SKM-1 (cell line): ENCODE results near the gene MRPS11.
"Not testable (repeated sequence)": the region's sequence is repeated elsewhere in the genome, so short reads cannot be mapped to it uniquely, and the experiment has no call there.

Experiments used
- DNase-seq: peaks from one replicate; lab custom pipeline; 2025; ENCODE audit not compliant: unreplicated experiment; lab: John Stamatoyannopoulos, UW

Gene MRPS11

DNA sequence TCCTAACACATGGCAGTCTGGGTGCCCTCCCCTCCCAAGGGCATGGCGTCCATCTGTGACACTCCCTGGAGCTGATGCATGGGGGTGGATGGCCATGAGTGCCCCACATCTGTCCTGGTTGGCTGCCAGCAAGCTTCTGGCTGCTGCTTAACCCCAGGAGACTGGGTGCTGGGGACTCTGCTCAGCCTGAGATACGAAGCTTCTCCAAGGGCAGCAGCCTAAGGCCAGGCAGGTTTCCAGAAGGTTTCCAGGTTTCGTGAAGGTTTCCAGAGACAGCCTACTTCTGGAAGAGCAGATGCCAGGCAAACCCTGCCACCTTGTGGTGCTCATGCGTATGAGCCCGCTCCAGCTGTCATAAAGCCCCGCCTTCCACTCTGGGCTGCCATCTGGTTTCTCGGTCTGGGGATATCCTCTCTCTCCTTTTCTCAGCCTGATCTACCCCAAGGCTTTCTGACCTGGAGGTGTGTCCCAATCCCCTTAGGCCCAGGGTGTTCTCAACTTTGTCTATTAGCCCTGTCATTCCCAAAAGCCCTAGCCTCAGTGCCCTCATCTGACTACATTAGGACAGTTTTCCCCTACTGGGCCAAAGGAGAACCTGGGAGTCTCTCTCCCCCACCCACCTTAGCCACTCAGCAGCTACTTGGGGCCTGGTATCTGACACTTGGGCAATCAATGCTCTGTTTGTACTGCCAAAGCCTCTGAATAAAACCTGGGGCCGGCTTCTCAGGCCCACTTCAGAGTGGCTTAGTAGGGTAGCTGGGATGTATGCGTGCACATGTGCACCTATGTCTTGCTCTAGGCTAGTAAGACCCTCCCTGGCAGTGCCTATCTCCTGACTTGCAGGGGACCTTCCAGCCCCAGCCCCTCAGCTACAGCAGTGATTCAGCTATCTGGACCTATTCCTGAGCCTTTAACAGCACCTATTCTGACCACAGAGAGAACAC is 12.4 kb upstream of the MRPS11 start:
- no peak for DNase-seq

DNA sequence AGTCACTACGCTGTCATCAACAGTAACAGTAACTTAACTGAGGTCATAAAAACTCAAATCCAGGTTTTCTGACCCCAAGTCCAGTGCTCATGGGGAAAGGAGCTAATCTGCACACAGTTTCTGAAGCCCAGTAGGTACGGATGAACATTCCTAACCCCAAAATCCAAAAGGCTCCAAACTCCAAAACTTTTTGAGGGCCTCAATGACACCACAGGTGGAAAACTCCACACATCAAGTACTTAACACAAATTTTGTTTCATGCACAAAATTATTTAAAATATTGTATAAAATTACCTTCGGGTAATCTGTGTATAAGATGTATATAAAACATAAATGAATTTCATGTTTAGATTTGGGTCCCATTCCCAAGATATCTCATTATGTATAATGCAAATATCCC is 10.8 kb upstream of the MRPS11 start:
- DNase-seq: no peak

DNA sequence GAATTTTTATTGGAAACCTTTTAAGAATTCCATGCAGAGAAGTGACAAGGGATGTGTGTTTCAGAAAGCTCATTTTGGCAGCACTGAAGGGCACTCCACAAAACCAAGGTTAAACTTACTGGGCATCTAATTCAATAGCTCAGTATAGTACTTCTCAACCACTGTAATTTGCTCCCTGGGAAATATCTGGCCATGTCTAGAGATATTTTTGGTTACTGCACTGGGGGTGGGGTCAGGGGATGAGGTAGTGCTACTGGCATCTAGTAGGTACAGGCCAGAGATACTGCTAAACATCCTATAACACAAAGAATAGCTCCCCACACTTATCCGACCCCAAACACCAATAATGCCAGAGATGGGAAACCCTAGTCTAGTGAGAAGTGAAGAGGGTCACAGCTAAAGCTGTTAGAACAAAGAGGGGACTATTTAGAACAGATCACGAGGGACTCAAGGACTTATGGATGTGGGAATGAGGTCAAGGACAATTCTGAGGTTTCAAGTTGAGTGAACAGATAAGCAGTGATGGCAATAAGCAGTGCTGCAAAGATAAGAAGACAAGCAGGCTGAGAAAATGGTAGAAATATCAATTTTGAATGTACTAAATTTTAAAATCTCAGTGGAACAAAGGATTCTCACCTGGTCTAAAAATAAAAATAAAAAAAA is 3.5 kb upstream of the MRPS11 start:
- no peak for DNase-seq

DNA sequence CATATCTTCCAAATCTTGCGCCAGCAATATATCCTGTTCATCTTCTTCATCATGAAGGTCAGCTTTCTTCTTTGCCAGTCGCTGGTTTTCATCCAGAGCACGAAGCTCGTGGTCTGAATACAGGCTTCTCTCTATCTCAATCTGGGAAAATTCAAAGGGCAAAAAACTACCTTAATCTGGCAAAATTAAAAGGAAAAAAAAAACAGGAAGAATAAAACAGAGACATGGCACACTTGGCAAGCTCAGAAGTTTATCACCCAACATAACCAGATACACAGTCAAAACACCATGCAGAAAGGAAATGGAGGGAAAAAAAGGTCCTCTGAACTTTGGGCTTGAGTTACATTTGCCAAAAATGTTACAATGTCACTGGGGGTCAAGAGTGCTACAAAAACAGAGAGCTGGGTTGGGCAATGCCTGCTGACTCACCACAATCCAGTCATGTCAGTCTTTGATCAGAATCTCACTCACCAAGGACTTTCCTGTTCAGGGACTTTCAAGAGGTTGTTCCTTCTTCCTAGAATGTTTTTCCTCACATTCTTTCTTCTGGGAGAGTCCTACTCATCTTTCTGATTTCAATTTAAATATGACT is 1.8 kb upstream of the MRPS11 start:
- no peak for DNase-seq

DNA sequence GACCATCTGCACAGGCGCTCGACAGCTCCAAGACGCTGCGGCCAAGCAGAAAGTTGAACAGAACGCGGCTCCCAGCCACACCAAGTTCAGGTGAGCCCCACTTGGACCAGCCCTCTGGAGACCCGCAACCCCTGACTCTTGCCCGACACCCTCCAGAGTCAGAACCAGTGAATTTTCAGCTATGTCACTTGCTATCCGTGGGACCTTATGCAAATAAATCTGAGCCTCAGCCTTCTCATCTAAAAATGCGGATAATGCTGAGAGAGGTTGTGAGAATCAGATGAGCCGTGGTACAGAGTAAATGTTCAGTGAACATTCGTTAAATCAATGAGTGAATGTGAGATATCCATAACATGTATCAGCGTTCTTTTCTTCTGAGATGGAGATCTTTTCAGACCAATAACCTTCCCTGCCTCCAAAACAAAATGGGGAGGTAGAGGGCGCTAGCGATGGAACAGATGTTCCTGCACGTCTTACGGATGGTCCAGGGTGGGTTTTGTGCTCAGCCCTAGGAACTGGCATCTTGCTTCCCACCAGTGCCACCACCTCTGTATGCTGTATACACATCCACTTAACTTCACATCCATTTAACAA is 524 bp downstream of the MRPS11 start:
- DNase-seq: no peak

DNA sequence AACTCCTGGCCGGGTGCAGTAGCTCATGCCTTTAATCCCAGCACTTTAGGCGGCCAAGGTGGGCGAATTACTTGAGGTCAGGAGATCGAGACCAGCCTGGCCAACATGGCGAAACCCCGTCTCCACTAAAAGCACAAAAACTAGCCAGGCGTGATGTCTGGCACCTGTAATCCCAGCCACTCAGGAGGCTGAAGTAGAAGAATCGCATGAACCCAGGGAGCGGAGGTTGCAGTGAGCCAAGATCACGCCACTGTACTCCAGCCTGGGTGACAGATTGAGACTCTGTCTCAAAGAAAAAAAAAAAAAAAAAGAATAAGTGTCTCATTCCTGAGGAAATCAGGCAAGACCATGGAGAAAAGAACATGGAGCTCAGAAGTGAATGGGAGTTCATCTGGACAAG is 1.2 kb downstream of the MRPS11 start:
- not testable (repeated sequence) for DNase-seq

DNA sequence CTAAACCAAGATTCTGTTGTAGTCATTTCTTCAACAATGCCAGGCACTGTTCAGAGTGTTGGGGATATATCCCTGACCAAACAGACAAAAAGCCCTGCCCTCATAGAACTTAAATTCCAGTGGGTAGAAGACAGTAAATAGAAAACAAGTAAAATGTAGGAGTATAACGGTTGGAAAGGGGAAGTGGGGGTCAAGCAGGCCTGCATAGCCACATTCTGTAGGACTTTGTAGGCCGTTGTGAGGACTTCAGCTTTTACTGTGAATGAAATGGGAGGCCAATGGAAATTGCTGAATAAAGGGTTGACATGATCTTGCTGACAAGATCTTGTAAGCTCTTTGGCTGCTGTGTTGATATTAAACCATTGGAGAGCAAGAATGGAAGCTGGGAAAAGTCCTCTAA is 1.8 kb downstream of the MRPS11 start:
- no peak for DNase-seq

DNA sequence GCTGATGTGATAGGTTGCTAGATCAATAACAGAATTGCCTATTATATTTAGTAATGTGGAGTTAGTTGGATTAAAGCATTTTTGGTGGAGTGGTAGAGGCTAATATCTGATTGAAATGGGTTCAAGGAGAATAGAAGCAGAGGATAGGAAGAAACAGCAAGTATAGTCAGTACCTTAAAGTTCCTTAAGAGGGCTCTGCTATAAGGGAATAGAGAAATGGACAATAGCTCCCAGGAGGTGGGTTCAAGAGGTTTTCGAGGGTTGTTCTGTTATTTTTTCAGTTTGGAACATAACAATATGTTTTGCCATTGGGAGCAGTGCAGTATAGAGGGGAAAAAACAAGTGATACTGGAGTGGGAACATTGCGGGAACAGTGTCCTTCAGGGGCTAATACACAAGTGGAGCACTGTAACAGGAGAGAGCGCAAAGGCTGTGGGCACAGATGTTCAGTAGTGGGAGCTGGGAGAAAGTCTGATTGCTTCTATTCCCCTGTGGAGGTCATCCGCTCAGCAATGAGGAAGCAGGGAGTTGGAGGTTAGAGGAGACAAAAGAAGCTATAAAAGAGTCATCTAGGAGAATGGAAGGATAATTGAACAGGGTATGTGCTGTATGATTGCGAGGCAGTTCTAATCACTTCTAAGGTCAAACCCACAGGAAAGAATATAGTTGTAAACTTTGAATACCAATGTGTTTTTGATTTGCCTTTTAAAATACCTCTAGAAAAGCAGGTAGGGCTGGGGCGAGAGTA is 3.3 kb downstream of the MRPS11 start:
- no peak for DNase-seq

DNA sequence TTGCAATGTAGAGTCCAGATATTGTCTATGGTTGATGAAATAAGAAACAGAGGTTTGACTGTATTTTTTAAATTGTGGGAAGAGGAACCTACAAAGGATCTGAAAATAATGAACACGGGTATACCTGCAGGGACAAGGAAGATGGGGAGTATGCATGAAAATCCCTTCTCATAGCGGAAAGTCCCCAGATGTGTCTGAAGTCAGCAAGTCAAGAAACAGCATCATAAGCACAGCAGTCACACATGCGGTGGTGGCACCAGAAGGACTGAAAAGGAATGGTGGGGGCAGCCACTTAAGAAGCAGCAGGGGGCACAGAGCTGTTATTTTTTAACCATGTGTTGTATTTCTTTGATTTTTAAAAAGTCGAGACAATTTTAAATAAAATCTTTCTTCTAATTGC is 4.7 kb downstream of the MRPS11 start:
- DNase-seq: no peak

DNA sequence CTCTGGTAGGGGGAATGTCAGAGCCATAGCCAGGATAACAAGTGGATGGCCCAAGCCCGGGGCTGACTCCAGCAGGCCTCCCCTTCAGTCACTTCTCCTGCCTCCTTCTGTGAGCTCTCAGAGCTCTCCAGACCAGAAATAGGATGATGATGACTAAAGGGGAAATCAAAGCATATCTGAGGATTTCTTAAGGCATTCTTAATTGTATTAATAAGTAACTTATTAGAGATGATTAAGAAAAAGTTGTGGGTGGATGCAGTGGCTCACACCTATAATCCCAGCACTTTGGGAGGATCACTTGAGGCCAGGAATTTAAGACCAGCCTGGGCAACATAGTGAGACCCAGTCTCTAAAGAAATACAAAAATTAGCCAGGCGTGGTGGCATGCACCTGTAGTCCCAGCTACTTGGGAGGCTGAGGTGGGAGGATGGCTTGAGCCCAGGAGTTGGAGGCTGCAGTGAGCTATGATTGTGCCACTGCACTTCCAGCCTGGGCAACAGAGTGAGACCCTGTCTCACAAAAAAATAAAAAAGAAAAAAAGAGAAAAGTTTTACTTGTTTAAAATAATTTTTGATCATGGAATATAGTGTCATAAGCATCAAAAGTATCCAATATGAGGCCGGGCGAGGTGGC is 6.3 kb downstream of the MRPS11 start:
- DNase-seq: not testable (repeated sequence)

DNA sequence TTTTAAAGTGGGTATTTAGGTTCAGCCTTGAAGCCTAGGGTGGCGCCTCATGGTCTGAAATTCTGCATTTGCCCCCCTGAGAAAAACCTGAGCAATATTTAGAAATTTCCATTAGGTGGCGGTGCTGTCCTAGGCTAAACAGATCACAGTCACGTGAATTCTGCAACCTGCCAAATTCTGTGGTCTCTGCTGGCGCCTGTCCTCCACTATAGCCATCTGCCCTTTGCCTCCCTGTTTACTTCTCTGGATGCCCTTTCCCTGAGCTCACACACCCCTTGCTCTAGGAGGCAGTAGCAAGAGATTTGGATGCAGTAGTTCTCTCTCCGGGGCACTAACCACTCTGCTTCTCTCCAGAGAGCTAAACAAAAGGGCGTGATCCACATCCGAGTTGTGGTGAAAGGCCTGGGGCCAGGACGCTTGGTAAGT is 9.1 kb downstream of the MRPS11 start:
- DNase-seq: no peak

DNA sequence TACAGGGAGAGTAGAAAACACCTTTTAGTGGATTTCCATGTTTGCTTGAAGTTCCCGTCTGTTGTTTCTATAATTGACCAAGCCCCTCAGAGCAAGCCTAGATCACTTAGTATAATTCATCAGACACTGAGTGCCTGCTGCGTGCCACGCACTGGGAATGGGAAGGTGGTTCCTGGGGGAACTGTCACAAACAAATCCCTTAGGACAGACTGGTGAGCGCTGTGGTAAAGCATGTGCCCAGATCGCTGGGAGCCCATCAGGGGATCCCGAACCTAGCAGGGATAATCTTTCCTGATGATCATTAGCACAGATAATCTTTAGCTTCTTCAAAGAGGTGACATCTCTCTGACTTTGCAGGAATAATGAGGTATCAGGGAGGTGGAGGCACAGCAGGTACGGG is 9.6 kb downstream of the MRPS11 start:
- no peak for DNase-seq

DNA sequence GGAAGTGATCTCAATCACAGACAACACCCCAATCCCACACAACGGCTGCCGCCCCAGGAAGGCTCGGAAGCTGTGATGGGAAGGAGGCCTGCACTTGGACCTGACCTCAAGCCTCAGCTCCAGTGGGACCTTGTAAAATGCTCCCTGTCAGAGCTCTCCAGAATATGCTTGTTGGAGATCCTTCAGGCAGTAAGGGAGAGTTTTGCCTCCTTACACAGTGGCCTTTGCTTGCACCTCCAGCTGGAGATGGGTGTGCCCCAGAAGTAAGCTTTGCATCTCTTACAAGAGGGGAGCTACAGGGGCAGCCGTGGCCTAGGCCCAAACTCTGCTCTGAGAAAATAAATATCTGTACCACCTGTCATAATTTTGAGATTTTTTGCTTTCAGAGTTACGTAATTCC is 10.4 kb downstream of the MRPS11 start:
- no peak for DNase-seq

DNA sequence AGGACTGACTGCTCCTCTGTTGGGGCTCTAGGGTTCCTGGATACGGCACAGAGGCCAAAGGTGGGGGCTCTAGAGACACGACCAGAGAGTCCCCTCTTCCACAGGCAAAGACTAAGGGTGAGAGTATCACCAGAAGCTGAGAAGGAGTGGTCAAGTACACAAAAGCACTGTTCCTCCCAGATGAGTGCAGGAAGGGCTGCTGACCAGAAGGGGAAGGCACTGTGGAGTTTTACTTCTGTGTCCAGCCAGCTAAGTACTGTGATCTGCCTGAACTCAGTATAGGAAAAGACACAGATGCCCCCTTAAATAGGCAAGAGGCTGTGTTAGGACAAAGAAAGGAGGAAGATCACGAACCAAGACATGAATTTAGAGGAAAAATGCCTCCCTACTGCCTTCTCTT is 11.7 kb downstream of the MRPS11 start:
- no peak for DNase-seq

DNA sequence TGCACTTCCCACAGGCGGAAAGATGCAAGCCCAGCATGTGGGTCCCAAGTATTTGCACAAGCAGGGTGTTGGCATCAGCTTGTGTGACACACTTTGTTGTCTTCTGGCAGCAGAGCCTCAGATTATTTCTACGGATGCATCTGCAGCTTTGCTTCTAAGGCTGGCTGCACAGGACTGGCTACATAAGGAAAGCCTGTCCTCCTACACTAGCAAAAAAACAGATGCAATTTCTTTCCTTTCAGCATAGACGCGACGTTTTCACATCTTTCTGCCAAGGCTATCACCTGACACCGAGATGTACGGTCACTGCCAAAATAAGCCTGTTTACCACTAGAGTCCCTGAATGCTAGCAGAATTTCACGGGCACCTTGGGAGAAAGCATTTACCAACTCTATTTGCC is 13.5 kb downstream of the MRPS11 start:
- no peak for DNase-seq

DNA sequence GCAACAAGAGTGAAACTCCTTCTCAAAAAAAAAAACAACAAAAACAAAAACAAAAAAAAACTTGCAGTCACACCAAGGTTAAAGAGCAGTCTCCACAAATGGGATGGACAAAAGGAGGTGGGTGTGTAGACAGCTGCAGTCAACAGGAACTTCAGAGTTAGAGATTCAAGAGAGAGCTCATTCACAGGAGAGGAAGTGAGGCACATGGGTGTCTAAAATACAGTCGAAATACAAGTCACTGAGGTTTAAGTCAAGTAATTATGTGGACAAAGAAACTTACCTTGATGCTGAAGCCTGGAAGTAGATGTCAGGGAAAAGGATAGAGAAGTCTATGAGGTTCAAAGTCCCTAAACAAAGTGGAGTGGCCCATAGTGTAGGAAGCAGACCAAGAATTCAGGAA is 14.8 kb downstream of the MRPS11 start:
- no peak for DNase-seq

DNA sequence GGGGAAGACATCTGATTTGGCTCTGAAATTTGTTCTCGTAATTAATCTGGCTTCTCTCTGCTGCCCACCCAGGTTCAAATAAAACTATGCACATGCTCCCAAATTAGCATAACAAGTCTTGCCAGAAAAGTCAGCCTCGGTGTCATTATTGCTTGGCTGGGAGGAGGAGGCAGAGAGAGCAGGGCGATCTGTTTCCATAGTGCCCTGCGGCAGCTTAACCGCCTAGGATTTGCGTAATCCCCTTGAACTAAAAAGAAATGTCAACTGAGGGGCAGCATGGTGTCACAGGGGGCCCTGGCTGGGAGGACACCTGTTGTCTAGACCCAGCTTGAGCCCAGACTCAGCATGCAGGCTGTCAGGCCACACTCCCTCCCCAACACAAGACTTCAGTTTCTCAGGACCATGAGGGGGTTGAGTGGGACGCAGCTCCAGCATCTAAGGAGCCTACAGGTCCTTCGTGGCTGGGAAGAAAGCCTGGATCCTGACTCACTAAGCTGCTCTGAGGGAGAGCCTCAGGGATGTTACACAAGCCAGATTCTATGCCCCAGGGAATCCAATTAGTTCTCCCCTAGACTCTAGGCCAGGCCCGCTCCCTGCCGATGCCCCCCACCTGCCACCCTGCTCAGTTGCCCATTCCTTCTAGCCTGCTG is 17.3 kb downstream of the MRPS11 start:
- no peak for DNase-seq

DNA sequence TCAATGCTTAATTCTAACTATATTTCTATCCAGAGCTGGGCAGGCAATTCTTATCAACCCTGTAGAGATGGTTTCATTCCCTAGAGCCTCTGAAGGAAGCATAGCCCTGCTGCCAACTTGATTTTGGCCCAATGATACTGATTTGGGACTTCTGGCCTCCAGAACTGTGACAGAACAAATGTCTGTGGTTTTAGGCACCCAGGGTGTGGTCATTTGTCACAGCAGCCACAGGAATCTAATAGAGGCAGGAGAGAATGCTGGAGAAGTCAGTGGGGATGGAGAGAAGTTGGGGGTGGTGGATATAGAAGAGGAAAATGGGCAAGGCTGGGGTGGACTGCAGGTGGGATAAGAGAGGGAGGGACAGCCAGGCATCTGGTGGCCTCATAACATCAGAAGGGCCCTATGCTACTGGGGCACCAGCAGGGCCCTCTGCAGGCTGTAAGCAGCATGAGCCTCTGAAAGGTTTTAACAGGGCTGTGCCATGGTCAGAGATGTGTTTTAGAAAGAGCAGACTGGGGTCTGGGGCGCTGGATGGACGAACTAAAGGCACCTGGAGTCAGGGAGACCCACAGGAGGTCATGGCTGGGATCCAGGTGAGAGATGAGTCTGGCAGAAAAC is 19.8 kb downstream of the MRPS11 start:
- no peak for DNase-seq

DNA sequence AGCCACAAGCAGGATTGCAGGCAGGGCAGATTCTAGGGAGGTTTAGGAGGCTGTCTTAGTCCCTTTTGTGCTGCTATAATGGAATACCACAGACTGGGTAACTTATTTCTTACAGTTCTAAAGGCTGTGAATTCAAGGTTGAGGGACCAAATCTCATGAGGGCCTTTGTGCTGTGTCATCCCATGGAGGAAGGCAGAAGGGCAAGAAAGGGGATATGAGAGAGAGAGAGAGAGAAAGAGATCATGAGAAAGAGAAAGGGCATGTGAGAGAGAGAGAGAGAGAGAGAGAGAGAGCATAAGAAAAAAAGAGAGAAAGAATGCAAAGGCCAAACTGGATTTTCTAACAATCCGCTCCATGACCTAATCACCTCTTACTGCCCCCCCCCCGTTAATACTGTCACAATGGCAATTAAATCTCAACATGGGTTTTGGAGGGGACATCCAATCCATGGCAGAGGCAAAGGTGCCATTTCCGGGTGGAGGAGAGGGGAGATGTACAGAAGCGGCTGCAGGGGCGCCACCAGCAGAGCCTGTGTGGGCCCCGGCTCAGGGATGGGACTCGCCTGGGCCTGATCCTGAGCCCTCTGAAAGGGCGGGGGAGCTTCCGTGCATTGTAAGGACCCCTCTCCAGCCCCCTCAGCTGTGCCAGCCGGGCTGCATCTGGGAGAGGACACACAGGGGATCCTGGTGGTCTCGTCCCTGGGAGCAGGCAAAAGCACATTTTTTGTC is 20.5 kb downstream of the MRPS11 start:
- no peak for DNase-seq
